H1 (cell line): Measurements from ENCODE around the gene PAOX. TPM values are rescaled to one million over a fixed set of nuclear protein-coding genes. Genes with fewer than 3 reads are reported as not detected.

Experiments
- BCL11A ChIP-seq, 2 experiments: IDR thresholded peaks; one replicate each; pipeline ENCODE4 v1.6.1; 2011; ENCODE audit warnings: low read depth in 2 of 2, low read length in 2 of 2, mild to moderate bottlenecking in 2 of 2
- CEBPB ChIP-seq: IDR thresholded peaks from 2 replicates; pipeline ENCODE4 v1.6.1; 2012; ENCODE audit warnings: low read depth, low read length
- KDM1A ChIP-seq: fragments of 200-600, 300-600 bp; sonication (generic); IDR thresholded peaks from 2 replicates; pipeline ENCODE4 v1.7.1; 2016; ENCODE audit warnings: mild to moderate bottlenecking, low read length, borderline replicate concordance
- POU5F1 ChIP-seq: IDR thresholded peaks from 2 replicates; pipeline ENCODE4 v1.6.1; 2011; ENCODE audit warnings: low read depth, mild to moderate bottlenecking, low read length, moderate library complexity
- SP4 ChIP-seq: IDR thresholded peaks from 2 replicates; pipeline ENCODE4 v1.6.1; 2012; ENCODE audit warnings: low read length, inconsistent platforms
- TBP ChIP-seq: IDR thresholded peaks from 2 replicates; pipeline ENCODE4 v1.6.1; 2011; ENCODE audit warnings: low read depth, low read length, improper control_type of control experiment
- polyA plus RNA-seq, 7 experiments: library from polyadenylated mRNA; depleted of rRNA in 3 of 7; stranded (reverse) in 5 of 7; unstranded in 2 of 7; fragments of >200 nt in 5 of 7; fragments of 200-250 nt in 2 of 7; gene quantifications; 1 replicate in 5 of 7; 2 replicates in 1 of 7; 4 replicates in 1 of 7; pipeline versions ENCODE4 v1.2.1 to v1.2.3, GENCODE V29; 2011 to 2013; ENCODE audit warnings: missing spikeins in 2 of 7, mixed read lengths in 2 of 7
- total RNA-seq: library from RNA; stranded (reverse); fragmentation: NEBNext Ultra II Directional; extraction: Animal tissue kit (Norgen Biotek cat#: 25700); gene quantifications from 2 replicates; pipeline ENCODE4 v1.2.1, GENCODE V29; 2021
- TF ChIP-seq, protein P1 (sequence below), 3 experiments: IDR thresholded peaks; 1 replicate in 2 of 3; 2 replicates in 1 of 3; pipeline versions ENCODE4 v1.5.1 to v1.6.1; 2011; ENCODE audit warnings: low read length in 3 of 3, mild to moderate bottlenecking in 3 of 3, inconsistent platforms in 2 of 3, low read depth in 1 of 3, moderate library complexity in 1 of 3; ENCODE audit not compliant: insufficient read depth in 1 of 3; ENCODE audit errors: control extremely low read depth in 1 of 3
- TF ChIP-seq, protein P2 (sequence below): IDR thresholded peaks from 2 replicates; pipeline ENCODE4 v1.6.1; 2011; ENCODE audit warnings: low read depth, mild to moderate bottlenecking, low read length; ENCODE audit not compliant: insufficient read depth

Gene PAOX
- total and polyA plus RNA-seq, 2 of the 8 experiments (the other 6 are each of a cell fraction or from before 2014, with no cell fraction given) = 3.7 to 4.3 TPM

DNA sequence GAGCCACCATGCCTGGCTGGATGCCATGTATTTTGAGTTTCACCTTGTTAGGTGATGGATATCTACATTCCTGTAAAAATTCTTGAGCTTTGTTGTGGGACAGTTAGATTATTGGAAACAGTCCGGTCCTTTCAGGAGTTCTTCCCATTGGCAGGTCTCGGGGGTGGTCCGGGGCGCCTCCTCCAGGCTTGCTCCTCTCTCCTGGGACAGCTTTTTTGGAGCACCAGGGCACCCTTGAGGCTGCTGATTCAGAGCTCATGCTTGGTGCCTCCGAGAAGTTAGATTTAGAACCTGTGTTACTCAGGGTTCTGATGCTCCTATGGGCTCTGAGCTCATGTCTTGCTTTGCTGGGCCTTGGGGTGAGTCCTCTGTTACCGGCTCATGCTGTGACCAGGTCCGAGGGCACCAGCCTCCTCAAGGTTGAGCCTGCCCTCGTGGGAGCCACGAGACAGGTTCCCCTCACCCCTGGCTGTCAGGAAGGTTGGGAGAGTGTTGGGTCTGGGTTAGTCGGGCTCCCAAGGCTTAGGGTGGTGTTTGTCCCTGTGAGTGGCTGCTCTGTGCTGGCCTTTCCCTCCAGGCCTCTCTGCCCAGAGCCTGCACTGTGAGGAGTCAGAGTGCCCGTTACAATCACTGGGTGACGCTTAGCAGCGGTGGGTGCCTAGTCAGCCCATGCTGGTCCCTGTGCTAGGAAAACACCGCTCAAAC, 39.4 kb downstream of the PAOX start (continued):
- TF ChIP-seq, protein P1, sequence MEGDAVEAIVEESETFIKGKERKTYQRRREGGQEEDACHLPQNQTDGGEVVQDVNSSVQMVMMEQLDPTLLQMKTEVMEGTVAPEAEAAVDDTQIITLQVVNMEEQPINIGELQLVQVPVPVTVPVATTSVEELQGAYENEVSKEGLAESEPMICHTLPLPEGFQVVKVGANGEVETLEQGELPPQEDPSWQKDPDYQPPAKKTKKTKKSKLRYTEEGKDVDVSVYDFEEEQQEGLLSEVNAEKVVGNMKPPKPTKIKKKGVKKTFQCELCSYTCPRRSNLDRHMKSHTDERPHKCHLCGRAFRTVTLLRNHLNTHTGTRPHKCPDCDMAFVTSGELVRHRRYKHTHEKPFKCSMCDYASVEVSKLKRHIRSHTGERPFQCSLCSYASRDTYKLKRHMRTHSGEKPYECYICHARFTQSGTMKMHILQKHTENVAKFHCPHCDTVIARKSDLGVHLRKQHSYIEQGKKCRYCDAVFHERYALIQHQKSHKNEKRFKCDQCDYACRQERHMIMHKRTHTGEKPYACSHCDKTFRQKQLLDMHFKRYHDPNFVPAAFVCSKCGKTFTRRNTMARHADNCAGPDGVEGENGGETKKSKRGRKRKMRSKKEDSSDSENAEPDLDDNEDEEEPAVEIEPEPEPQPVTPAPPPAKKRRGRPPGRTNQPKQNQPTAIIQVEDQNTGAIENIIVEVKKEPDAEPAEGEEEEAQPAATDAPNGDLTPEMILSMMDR (IDR thresholded peaks at IDR 0.05; ENCODE audit: control extremely low read depth in 1 of 3, insufficient read depth in 1 of 3, low read depth in 1 of 3, low read length in 3 of 3) = no peak
- TF ChIP-seq SP4 (no peak), POU5F1 (no peak), BCL11A (IDR thresholded peaks at IDR 0.05; ENCODE audit: low read depth in 2 of 2, low read length in 2 of 2) (no peak), TBP (no peak), CEBPB (no peak), KDM1A (no peak)
- TF ChIP-seq, protein P2, sequence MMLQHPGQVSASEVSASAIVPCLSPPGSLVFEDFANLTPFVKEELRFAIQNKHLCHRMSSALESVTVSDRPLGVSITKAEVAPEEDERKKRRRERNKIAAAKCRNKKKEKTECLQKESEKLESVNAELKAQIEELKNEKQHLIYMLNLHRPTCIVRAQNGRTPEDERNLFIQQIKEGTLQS = no peak
